HepG2 (cell line): ENCODE results near the gene CSKMT. TPM values are rescaled to one million over a fixed set of nuclear protein-coding genes. Genes with fewer than 3 reads are reported as not detected.
"Not testable (repeated sequence)": the region's sequence is repeated elsewhere in the genome, so short reads cannot be mapped to it uniquely, and the experiment has no call there.

Experiments
- ATAC-seq: fragments of 200-7000 bp; cut with Tn5 transposase; 3 replicates; pipeline ENCODE4 v1.9.1; 2020; ENCODE audit warnings: mild to moderate bottlenecking, moderate library complexity
- BruUV-seq: library from RNA; stranded (reverse); fragments of 400-500 nt; replicated peaks from 2 replicates; lab custom pipeline; 2021; lab: Mats Ljungman, UMichigan
- CTCF ChIA-PET: fragments of 300-600 bp; formaldehyde crosslinking; extraction: SDS; loops from one replicate; lab custom pipeline; 2021; ENCODE audit warnings: low total read pairs, inconsistent platforms, low intra/inter-chr PET ratio; lab: Yijun Ruan, JAX
- POLR2A ChIA-PET: fragments of 350-600 bp; sonication (Branson Sonifier 250); formaldehyde crosslinking; loops from one replicate; lab custom pipeline; 2020; ENCODE audit warnings: antibody characterized with exemption, inconsistent platforms; lab: Yijun Ruan, JAX
- DNase-seq: peaks from one replicate; pipeline ENCODE4 v3.0.0-alpha.2; 2015; ENCODE audit warnings: low spot score
- FAIRE-seq: peaks from 3 replicates; lab custom pipeline; 2011; peaks lifted over from hg19 to GRCh38; lab: Jason Lieb, UNC
- H2AFZ ChIP-seq: one replicate; pipeline ENCODE4 v1.6.1; 2011; ENCODE audit warnings: low read length, inconsistent platforms
- H3K27ac ChIP-seq: fragments of 300-600 bp; 3 replicates; pipeline ENCODE4 v1.8.0; 2011; ENCODE audit warnings: mixed run types, mild to moderate bottlenecking, mixed read lengths, low read length, inconsistent platforms; ENCODE audit not compliant: insufficient read depth; ENCODE audit errors: extremely low read length
- H3K27me3 ChIP-seq, 2 experiments: fragments of 200-600 bp in 1 of 2; 2 replicates in 1 of 2; 3 replicates in 1 of 2; pipeline versions ENCODE4 v1.6.0 to v1.8.0; 2011; ENCODE audit warnings: low read length in 2 of 2, mild to moderate bottlenecking in 2 of 2, moderate library complexity in 2 of 2, inconsistent platforms in 1 of 2; ENCODE audit not compliant: insufficient read depth in 2 of 2, control insufficient read depth in 1 of 2
- H3K36me3 ChIP-seq, 2 experiments: fragments of 200-600 bp in 1 of 2; replicated peaks in 1 of 2; 2 replicates in 1 of 2; 3 replicates in 1 of 2; pipeline versions ENCODE4 v1.5.1 to v1.8.0; 2011; ENCODE audit warnings: low read length in 2 of 2, inconsistent platforms in 1 of 2; ENCODE audit not compliant: insufficient read depth in 2 of 2, control insufficient read depth in 1 of 2
- H3K4me1 ChIP-seq: 2 replicates; pipeline ENCODE4 v1.5.1; 2012; ENCODE audit warnings: low read length, inconsistent platforms; ENCODE audit not compliant: insufficient read depth
- H3K4me2 ChIP-seq: 2 replicates; pipeline ENCODE4 v1.6.0; 2011; ENCODE audit warnings: low read depth, low read length, inconsistent platforms
- H3K4me3 ChIP-seq, 3 experiments: fragments of 200-600 bp in 1 of 3; sonication (generic), shearing (Covaris generic) in 1 of 3; replicated peaks in 1 of 3; 2 replicates each; pipeline ENCODE4 v1.5.1; 2011 to 2016; ENCODE audit warnings: low read length in 3 of 3, inconsistent platforms in 2 of 3, low read depth in 2 of 3, mild to moderate bottlenecking in 2 of 3, control low read depth in 1 of 3, mixed read lengths in 1 of 3; ENCODE audit not compliant: insufficient read depth in 1 of 3
- H3K79me2 ChIP-seq: one replicate; pipeline ENCODE4 v1.6.1; 2011; ENCODE audit warnings: low read length, inconsistent platforms; ENCODE audit not compliant: insufficient read depth
- H3K9ac ChIP-seq: 2 replicates; pipeline ENCODE4 v1.6.0; 2011; ENCODE audit warnings: mild to moderate bottlenecking, low read depth, low read length, inconsistent platforms; ENCODE audit not compliant: insufficient read depth
- H3K9me3 ChIP-seq: 2 replicates; pipeline ENCODE4 v1.5.1; 2012; ENCODE audit warnings: mild to moderate bottlenecking, low read length
- H4K20me1 ChIP-seq: 2 replicates; pipeline ENCODE4 v1.6.0; 2011; ENCODE audit warnings: inconsistent platforms, mild to moderate bottlenecking, low read length, moderate library complexity; ENCODE audit not compliant: insufficient read depth
- ARID4A ChIP-seq: sonication (generic); formaldehyde crosslinking; IDR thresholded peaks from 2 replicates; pipeline ENCODE4 v1.5.0; 2020; ENCODE audit warnings: mild to moderate bottlenecking, missing genetic modification reagents, borderline replicate concordance
- HMGA1 ChIP-seq: sonication (generic); formaldehyde crosslinking; conservative IDR thresholded peaks from 2 replicates; pipeline ENCODE4 v1.4.0; 2020; ENCODE audit warnings: missing genetic modification reagents
- POLR2A ChIP-seq, 2 experiments: IDR thresholded peaks; 2 replicates each; pipeline ENCODE4 v1.6.1; 2011; ENCODE audit warnings: low read depth in 2 of 2, low read length in 2 of 2, mild to moderate bottlenecking in 1 of 2, moderate library complexity in 1 of 2; ENCODE audit not compliant: insufficient read depth in 1 of 2
- POLR2AphosphoS5 ChIP-seq: IDR thresholded peaks from 2 replicates; pipeline ENCODE4 v1.6.1; 2012; ENCODE audit warnings: low read depth, low read length
- POLR2G ChIP-seq: fragments of 200-400 bp; formaldehyde crosslinking; IDR thresholded peaks from 2 replicates; pipeline ENCODE4 v1.6.1; 2018; ENCODE audit warnings: mild to moderate bottlenecking, low read depth, low read length, moderate library complexity
- SSRP1 ChIP-seq: IDR thresholded peaks from 2 replicates; pipeline ENCODE4 v1.6.1; 2016; ENCODE audit warnings: control low read depth
- WGBS: methylation state at CpG from one replicate; pipeline ENCODE4 v1.1.6; 2017; ENCODE audit warnings: low lambda C conversion rate; 5-methylcytosine and 5-hydroxymethylcytosine counted together
- in situ Hi-C: cut with HindIII; loops from 2 replicates; pipeline ENCODE4 v1.10.0; 2017; ENCODE audit warnings: low pct_unique_long_range_greater_than_20kb; ENCODE audit not compliant: extremely low pct_ligation_motif_present
- intact Hi-C: fragments of 100-400 bp; cut with micrococcal nuclease; formaldehyde crosslinking; loops from one replicate; pipeline ENCODE4 v1.10.0; 2022; ENCODE audit not compliant: unreplicated experiment
- polyA plus RNA-seq, 8 experiments: library from polyadenylated mRNA; depleted of rRNA in 3 of 8; stranded (reverse) in 7 of 8; unstranded in 1 of 8; fragments of >200 nt; fragmentation: Illumina TruSeq in 4 of 8; extraction: Trizol in 4 of 8; gene quantifications; 2 replicates each; pipeline versions ENCODE4 v1.2.1 to v1.2.3, GENCODE V29; 2011 to 2016; ENCODE audit warnings: low read depth in 4 of 8, missing spikeins in 1 of 8, mixed read lengths in 1 of 8; ENCODE audit not compliant: insufficient read depth in 1 of 8
- total RNA-seq, 5 experiments: library from RNA; depleted of rRNA; stranded (reverse); fragments of >200 nt; fragmentation: Illumina TruSeq; extraction: Trizol; gene quantifications; 2 replicates each; pipeline ENCODE4 v1.2.3, GENCODE V29; 2016; ENCODE audit warnings: low read depth in 1 of 5

CSKMT gene
- total and polyA plus RNA-seq, 2 of the 13 experiments (the other 11 are each of a cell fraction or from before 2014, with no cell fraction given): 7.6 to 31.8 TPM

- 92% methylated on average over 11 of the region's 11 CpGs for WGBS
- TF ChIP-seq ARID4A (no peak), SSRP1 (peak; percentile 46; the same call in 1 of the 2 replicates), POLR2A (IDR thresholded peaks at IDR 0.05; ENCODE audit: insufficient read depth in 1 of 2, low read depth in 2 of 2, low read length in 2 of 2) (0 out of 4 replicates have a peak, but pooled peaks of 1 of the 2 experiments have one; percentile 18), POLR2AphosphoS5 (peak; percentile 33; the same call in 1 of the 2 replicates), HMGA1 (CRISPR knock-in tag) (no peak), POLR2G (peak; percentile 43)
- in situ Hi-C loops: no loop called here
Measured at GRCh38 chr11:62689421-62690183, 24.5 kb downstream of the CSKMT start, which contains the start of gene LRRN4CL. TSS of gene LRRN4CL (minus strand) at chr11:62689530. CDS start at chr11:62688508, 1,022 bp downstream.

GRCh38 chr11:62693624-62694023 lies 28.5 kb downstream of the CSKMT start:
- H3K4me1 ChIP-seq, H3K4me3 ChIP-seq, in situ Hi-C loops, BruUV-seq, H3K4me2 ChIP-seq, H2AFZ ChIP-seq, H3K9me3 ChIP-seq, H3K27ac ChIP-seq, H3K27me3 ChIP-seq, ATAC-seq, H3K9ac ChIP-seq, CTCF ChIA-PET, H3K79me2 ChIP-seq, DNase-seq, FAIRE-seq, H4K20me1 ChIP-seq: not testable (repeated sequence)
- peaks cover 17 to 37% of the 10 kb centered on the region in 2 experiments for H3K36me3 ChIP-seq
- intact Hi-C loops: loop anchor here (1.0 kb wide), 1 partner anchor 313 kb away; no protein-coding TSS in a partner anchor
- WGBS: 79% methylated on average over 4 of the region's 4 CpGs
- POLR2A ChIA-PET: interaction anchor here (0.6 kb wide), 2 partner anchors 124 to 298 kb away, joined by 3 read pairs; no protein-coding TSS in a partner anchor

More at GRCh38 chr11:62689421-62690183, 24.5 kb downstream of the CSKMT start, which contains the start of gene LRRN4CL:
- no peak for FAIRE-seq
- H3K4me2 ChIP-seq: no peak within 1 kb of the TSS
- no peaks in the 10 kb centered on the region for H3K9me3 ChIP-seq
- BruUV-seq: TSS peak; percentile 56
- ChIA-PET CTCF (no interaction called here), POLR2A (interaction anchor here (0.8 to 1.3 kb wide), 4 partner anchors 9 to 152 kb away, joined by 3 to 6 read pairs (median 4); partner anchors contain the start of genes TUT1 and UQCC3)
- intact Hi-C loops: no loop called here
- no peak for DNase-seq
- H4K20me1 ChIP-seq: no peaks in the 10 kb centered on the region
- H3K27me3 ChIP-seq: no peaks in the 10 kb centered on the region
- H3K4me3 ChIP-seq: no peak within 1 kb of the TSS
- no peak within 1 kb of the TSS for H2AFZ ChIP-seq
- H3K36me3 ChIP-seq: peaks cover 17 to 37% of the 10 kb centered on the region in 2 experiments
- no peaks in the 10 kb centered on the region for H3K4me1 ChIP-seq
- H3K9ac ChIP-seq: no peak within 1 kb of the TSS
- no peaks in the 10 kb centered on the region for H3K79me2 ChIP-seq
- ATAC-seq: peak; percentile 13; the same call in 1 of the 3 replicates
- no peak within 1 kb of the TSS for H3K27ac ChIP-seq
